Erythroblast (primary cell): ENCODE results near the gene EIF2B5.

Experiments used
- GATA1 ChIP-seq: IDR thresholded peaks from 2 replicates; pipeline ENCODE4 v1.6.1; 2011; ENCODE audit warnings: low read depth, mild to moderate bottlenecking, control low read depth, low read length, moderate library complexity
- POLR2A ChIP-seq: IDR thresholded peaks from 2 replicates; pipeline ENCODE4 v1.6.1; 2011; ENCODE audit warnings: mild to moderate bottlenecking, low read length

DNA sequence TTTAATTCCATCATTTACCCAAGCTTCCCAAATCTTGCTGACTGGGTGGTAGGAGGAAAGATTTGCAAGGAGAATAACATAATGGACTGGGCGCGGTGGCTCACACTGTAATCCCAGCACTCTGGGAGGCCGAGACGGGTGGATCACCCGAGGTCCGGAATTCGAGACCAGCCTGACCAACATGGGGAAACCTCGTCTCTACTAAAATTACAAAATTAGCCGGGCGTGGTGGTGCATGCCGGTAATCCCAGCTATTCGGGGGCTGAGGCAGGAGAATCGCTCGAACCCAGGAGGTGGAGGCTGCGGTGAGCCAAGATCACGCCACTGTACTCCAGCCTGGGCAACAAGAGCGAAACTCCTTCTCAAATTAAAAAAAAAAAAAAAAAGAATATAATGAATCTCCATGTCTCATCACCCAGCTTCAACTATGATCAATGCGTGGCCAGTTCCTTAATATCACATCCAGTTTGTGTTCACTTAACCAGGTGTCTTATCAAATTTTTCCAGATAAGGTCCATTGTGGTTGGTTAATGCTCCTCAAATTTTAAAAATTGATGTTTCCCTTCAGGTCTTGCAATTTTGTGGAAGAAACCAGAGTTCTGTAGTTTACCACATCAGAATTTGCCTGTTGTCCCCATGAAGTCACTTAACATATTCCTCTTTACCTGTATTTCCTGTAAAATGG is 49.5 kb downstream of the EIF2B5 start:
- TF ChIP-seq POLR2A (no peak), GATA1 (no peak)
